Transverse colon (tissue), 4 donors: Measurements from ENCODE around the gene PRCD.
"Not testable (repeated sequence)": the region's sequence is repeated elsewhere in the genome, so short reads cannot be mapped to it uniquely, and the experiment has no call there.

Experiments
- POLR2A ChIP-seq: fragments of 450-650 bp; IDR thresholded peaks from one replicate; pipeline ENCODE4 v1.6.1; 2016; ENCODE audit warnings: antibody characterized with exemption, mild to moderate bottlenecking, moderate library complexity
- POLR2AphosphoS5 ChIP-seq, 3 donors: sonication (generic); formaldehyde crosslinking; IDR thresholded peaks; one replicate each; pipeline ENCODE4 v1.6.1; 2016; ENCODE audit warnings: antibody characterized with exemption in 3 of 3
- TF ChIP-seq, protein P1 (sequence below), 5 experiments: fragments of 200-600 bp in 3 of 5; fragments of 450-650 bp in 2 of 5; sonication (generic) in 3 of 5; IDR thresholded peaks; 1 replicate in 2 of 5; 2 replicates in 3 of 5; pipeline ENCODE4 v1.5.1; 2016 to 2017; ENCODE audit warnings: antibody characterized with exemption in 5 of 5, inconsistent platforms in 3 of 5, mild to moderate bottlenecking in 2 of 5, moderate library complexity in 1 of 5

DNA sequence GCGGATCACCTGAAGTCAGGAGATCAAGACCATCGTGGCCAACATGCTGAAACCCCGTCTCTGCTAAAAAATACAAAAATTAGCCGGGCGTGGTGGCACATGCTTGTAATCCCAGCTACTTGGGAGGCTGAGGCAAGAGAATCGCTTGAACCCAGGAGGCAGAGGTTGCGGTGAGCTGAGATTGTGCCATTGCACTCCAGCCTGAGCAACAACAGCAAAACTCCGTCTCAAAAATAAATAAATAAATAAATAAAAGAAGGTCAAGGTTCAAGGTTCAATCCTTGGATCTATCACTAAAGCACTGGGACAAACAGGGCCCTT is 14.4 kb upstream of the PRCD start:
- TF ChIP-seq, protein P1, sequence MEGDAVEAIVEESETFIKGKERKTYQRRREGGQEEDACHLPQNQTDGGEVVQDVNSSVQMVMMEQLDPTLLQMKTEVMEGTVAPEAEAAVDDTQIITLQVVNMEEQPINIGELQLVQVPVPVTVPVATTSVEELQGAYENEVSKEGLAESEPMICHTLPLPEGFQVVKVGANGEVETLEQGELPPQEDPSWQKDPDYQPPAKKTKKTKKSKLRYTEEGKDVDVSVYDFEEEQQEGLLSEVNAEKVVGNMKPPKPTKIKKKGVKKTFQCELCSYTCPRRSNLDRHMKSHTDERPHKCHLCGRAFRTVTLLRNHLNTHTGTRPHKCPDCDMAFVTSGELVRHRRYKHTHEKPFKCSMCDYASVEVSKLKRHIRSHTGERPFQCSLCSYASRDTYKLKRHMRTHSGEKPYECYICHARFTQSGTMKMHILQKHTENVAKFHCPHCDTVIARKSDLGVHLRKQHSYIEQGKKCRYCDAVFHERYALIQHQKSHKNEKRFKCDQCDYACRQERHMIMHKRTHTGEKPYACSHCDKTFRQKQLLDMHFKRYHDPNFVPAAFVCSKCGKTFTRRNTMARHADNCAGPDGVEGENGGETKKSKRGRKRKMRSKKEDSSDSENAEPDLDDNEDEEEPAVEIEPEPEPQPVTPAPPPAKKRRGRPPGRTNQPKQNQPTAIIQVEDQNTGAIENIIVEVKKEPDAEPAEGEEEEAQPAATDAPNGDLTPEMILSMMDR (IDR thresholded peaks at IDR 0.05), result not testable (repeated sequence)
- not testable (repeated sequence) for TF ChIP-seq POLR2AphosphoS5 (IDR thresholded peaks at IDR 0.05); POLR2A
